ENCODE measurements around the gene BAIAP2L1. TPM values are rescaled to one million over a fixed set of nuclear protein-coding genes. Genes with fewer than 3 reads are reported as not detected.

BAIAP2L1 gene
- total RNA-seq, 3 donors from 2014 or later, result 1.3 to 11.0 (median 8.5) TPM

DNA sequence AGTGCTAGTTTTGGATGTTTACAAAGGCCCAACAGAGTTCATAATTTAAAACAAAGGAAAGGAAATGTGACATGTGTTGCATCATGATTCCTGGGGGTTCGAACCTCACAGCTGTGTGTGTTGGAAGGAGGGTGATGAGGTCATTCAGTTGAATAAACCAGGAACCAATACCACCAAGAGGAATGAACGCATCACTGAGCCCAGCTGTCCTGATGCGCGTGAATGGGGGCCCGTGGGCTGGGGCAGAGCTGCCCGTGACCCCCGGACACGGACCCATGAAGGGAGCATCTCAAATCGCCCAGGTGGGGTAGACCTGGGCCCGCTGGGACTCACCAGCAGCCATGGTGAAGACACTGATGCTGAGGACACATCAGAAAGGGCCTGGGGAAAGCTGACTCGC is 86.4 kb downstream of the BAIAP2L1 start:
- intact Hi-C loops (cut with DNase I; ENCODE audit: low total_unique reads), result no loop called here
- TF ChIP-seq, protein P1, sequence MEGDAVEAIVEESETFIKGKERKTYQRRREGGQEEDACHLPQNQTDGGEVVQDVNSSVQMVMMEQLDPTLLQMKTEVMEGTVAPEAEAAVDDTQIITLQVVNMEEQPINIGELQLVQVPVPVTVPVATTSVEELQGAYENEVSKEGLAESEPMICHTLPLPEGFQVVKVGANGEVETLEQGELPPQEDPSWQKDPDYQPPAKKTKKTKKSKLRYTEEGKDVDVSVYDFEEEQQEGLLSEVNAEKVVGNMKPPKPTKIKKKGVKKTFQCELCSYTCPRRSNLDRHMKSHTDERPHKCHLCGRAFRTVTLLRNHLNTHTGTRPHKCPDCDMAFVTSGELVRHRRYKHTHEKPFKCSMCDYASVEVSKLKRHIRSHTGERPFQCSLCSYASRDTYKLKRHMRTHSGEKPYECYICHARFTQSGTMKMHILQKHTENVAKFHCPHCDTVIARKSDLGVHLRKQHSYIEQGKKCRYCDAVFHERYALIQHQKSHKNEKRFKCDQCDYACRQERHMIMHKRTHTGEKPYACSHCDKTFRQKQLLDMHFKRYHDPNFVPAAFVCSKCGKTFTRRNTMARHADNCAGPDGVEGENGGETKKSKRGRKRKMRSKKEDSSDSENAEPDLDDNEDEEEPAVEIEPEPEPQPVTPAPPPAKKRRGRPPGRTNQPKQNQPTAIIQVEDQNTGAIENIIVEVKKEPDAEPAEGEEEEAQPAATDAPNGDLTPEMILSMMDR (IDR thresholded peaks at IDR 0.05), result no peak
- TF ChIP-seq POLR2AphosphoS5 (IDR thresholded peaks at IDR 0.05) (no peak), POLR2A (IDR thresholded peaks at IDR 0.05) (no peak)
- DNase-seq (ENCODE audit: low spot score in 2 of 2), result no peak
- H3K27ac ChIP-seq, result no peak overlapping the region
- H3K4me1 ChIP-seq, result no peaks in the 10 kb centered on the region
- no peaks in the 10 kb centered on the region for H3K9me3 ChIP-seq
- H3K4me3 ChIP-seq, result no peak overlapping the region
- no peaks in the 10 kb centered on the region for H3K27me3 ChIP-seq
- H3K36me3 ChIP-seq, result no peaks in the 10 kb centered on the region

DNA sequence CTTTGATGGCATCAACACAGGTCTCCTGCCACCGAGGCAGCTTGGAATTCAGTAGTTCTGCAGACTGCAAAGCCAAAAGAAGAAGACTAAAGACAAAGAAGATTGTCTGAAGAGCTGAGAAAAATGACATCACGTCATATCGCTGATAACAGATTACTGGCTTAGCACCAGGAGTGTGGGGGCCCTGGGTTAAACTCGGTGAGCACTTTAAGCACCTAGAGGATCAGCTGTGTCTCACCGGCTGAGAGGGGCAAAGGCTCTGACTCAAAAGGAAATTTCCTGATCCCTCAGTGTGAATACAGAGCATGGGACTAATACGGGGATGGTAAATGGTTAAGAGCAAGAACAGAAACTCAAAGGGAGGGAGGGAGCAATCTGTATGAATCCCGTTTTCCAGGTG is 88.7 kb downstream of the BAIAP2L1 start:
- Histone ChIP-seq H3K9me3 (no peaks in the 10 kb centered on the region), H3K4me1 (no peaks in the 10 kb centered on the region), H3K4me3 (no peak overlapping the region), H3K27me3 (no peaks in the 10 kb centered on the region), H3K36me3 (no peaks in the 10 kb centered on the region), H3K27ac (no peak overlapping the region)
- DNase-seq (ENCODE audit: low spot score in 2 of 2), result no peak
- intact Hi-C loops (cut with DNase I; ENCODE audit: low total_unique reads), result no loop called here
- TF ChIP-seq POLR2A (IDR thresholded peaks at IDR 0.05) (no peak), POLR2AphosphoS5 (IDR thresholded peaks at IDR 0.05) (no peak)
- TF ChIP-seq, protein P1 (IDR thresholded peaks at IDR 0.05), result no peak

DNA sequence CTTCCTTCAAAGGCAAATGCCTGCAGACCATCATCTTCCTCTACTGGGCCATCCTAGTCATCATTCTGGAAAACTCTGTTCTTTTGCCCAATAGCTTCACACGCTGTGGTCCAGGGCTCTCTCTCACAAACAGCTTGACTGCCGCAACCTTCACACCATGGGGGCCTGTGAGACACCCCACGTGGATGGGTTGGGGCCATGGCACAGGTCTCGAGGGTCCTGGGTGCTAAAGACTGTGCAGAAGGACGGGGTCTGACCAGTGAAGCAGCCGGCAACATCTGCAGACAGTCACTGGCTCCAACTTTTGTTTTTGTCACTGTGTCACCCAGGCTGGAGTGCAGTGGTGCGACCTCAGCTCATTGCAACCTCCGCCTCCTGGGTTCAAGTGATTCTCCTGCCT is 91.3 kb downstream of the BAIAP2L1 start:
- Histone ChIP-seq H3K4me3 (no peak overlapping the region), H3K36me3 (no peaks in the 10 kb centered on the region), H3K4me1 (no peaks in the 10 kb centered on the region), H3K27ac (no peak overlapping the region), H3K9me3 (no peaks in the 10 kb centered on the region), H3K27me3 (no peaks in the 10 kb centered on the region)
- no peak for DNase-seq (ENCODE audit: low spot score in 2 of 2)
- intact Hi-C loops (cut with DNase I; ENCODE audit: low total_unique reads), result no loop called here
- TF ChIP-seq POLR2AphosphoS5 (IDR thresholded peaks at IDR 0.05) (no peak), POLR2A (IDR thresholded peaks at IDR 0.05) (no peak)
- TF ChIP-seq, protein P1 (IDR thresholded peaks at IDR 0.05), result no peak

DNA sequence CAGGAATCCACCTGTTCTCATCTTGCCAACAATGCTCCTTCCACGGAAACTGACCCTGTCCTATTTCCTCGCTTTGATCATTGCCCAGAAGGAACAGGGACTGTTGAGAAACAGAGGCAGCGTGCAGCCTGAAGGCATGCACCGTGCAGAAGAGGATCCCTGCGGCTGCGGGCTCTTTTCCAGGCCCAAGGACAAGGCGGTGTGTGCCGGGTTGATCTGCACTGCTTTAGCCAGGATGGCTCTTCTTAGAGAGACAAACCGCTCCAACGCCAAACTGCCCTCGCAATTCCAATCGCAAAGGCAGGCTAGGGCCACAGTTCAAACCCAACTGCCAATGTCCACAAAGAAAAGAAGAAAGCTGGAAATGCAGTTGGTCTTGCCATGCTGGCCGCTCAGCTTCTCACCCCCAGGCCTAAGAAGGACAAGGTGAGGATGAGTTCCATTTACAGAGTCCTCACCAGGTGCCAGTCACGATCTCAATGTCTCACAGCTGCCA is 92.9 kb downstream of the BAIAP2L1 start:
- Histone ChIP-seq H3K4me3 (no peak overlapping the region), H3K27ac (no peak overlapping the region), H3K4me1 (no peaks in the 10 kb centered on the region), H3K27me3 (no peaks in the 10 kb centered on the region), H3K9me3 (no peaks in the 10 kb centered on the region), H3K36me3 (peaks cover 3% of the 10 kb centered on the region)
- DNase-seq (ENCODE audit: low spot score in 2 of 2), result no peak
- TF ChIP-seq, protein P1 (IDR thresholded peaks at IDR 0.05), result no peak
- TF ChIP-seq POLR2AphosphoS5 (IDR thresholded peaks at IDR 0.05) (no peak), POLR2A (IDR thresholded peaks at IDR 0.05) (no peak)
- intact Hi-C loops (cut with DNase I; ENCODE audit: low total_unique reads), result no loop called here

DNA sequence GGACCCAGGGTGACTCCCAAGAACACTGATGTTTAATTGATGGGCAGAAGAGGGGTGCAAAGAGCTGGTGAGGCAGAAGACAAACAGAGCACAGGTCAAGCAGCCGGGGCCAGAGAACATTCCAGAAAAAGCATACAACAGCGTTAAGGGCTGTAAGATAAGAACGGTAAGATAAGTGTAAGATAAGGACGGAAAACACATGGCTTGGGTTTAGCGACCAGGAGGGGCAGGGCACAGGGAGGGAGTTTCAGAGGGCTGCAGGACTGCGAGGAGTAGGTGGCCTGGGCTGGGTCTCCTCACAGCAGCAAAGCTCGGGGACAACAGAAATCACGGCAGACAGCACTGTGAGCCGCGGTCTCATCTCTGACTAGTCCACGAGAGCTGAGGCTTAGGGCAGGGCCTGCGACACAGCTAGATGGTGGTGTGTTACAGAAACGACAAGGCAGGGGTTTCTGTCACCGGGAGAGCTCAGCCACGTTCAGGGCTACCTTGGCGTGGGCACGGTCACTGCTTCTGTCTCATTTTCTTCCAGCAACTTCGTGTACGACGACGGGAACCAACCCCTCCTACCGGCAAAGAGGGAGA is 94.8 kb downstream of the BAIAP2L1 start:
- no peak overlapping the region for H3K27ac ChIP-seq
- intact Hi-C loops (cut with DNase I; ENCODE audit: low total_unique reads), result no loop called here
- no peaks in the 10 kb centered on the region for H3K27me3 ChIP-seq
- peaks cover 3% of the 10 kb centered on the region for H3K36me3 ChIP-seq
- H3K4me1 ChIP-seq, result no peaks in the 10 kb centered on the region
- no peak overlapping the region for H3K4me3 ChIP-seq
- TF ChIP-seq POLR2A (IDR thresholded peaks at IDR 0.05), result no peak
- TF ChIP-seq, protein P1 (IDR thresholded peaks at IDR 0.05), result no peak
- TF ChIP-seq POLR2AphosphoS5 (IDR thresholded peaks at IDR 0.05), result no peak
- no peak for DNase-seq (ENCODE audit: low spot score in 2 of 2)
- peaks cover 0 to under 1% of the 10 kb centered on the region in 2 donors for H3K9me3 ChIP-seq
